Gastrocnemius medialis (tissue), 4 donors: ENCODE data around the gene CARD9. TPM values are rescaled to one million over a fixed set of nuclear protein-coding genes. Genes with fewer than 3 reads are reported as not detected.

ENCODE experiments used
- ATAC-seq, 2 donors: fragments of 150-250 bp; one replicate each; pipeline ENCODE4 v1.9.1; 2016
- DNase-seq, 2 donors: peaks; one replicate each; pipeline ENCODE4 v3.0.0-alpha.2; 2019
- H3K27ac ChIP-seq, 4 donors: fragments of 200-600 bp; sonication (generic); 1 replicate in 1 of 4; 2 replicates in 3 of 4; pipeline ENCODE4 v1.5.1; 2016 to 2018; ENCODE audit warnings: mild to moderate bottlenecking in 2 of 4, moderate library complexity in 1 of 4
- H3K27me3 ChIP-seq, 3 donors: fragments of 200-600 bp; sonication (generic) in 2 of 3; 1 replicate in 1 of 3; 2 replicates in 2 of 3; pipeline versions ENCODE4 v1.5.1 to v1.6.0; 2016 to 2019; ENCODE audit warnings: mild to moderate bottlenecking in 1 of 3, moderate library complexity in 1 of 3
- H3K36me3 ChIP-seq, 2 donors: fragments of 200-600 bp; sonication (generic) in 1 of 2; one replicate each; pipeline ENCODE4 v1.5.1; 2017 to 2018
- H3K4me1 ChIP-seq, 2 donors: fragments of 200-600 bp; sonication (generic) in 1 of 2; one replicate each; pipeline ENCODE4 v1.5.1; 2016 to 2017; ENCODE audit warnings: mild to moderate bottlenecking in 2 of 2
- H3K4me3 ChIP-seq, 4 donors: fragments of 200-600 bp; sonication (generic) in 3 of 4; 1 replicate in 1 of 4; 2 replicates in 3 of 4; pipeline ENCODE4 v1.5.1; 2016 to 2019; ENCODE audit warnings: mild to moderate bottlenecking in 2 of 4
- H3K9me3 ChIP-seq, 3 donors: fragments of 200-600 bp; sonication (generic) in 2 of 3; 1 replicate in 1 of 3; 2 replicates in 2 of 3; pipeline ENCODE4 v1.5.1; 2016 to 2019
- POLR2A ChIP-seq, 2 donors: fragments of 450-650 bp; IDR thresholded peaks; one replicate each; pipeline ENCODE4 v1.6.1; 2017; ENCODE audit warnings: antibody characterized with exemption in 2 of 2, mild to moderate bottlenecking in 2 of 2, moderate library complexity in 2 of 2
- in situ Hi-C, 4 donors: fragments of 200-750 bp; cut with MboI; loops; one replicate each; pipeline versions ENCODE4 v1.15.0 to v1.8.0; 2017; ENCODE audit warnings: low sequenced_read_pairs in 4 of 4
- intact Hi-C: fragments of 100-400 bp; cut with DNase I; formaldehyde crosslinking; loops from one replicate; pipeline ENCODE4 v1.15.1; 2023; ENCODE audit warnings: low total_unique reads
- total RNA-seq, 4 donors: library from RNA; depleted of rRNA; stranded (reverse); fragments of >200 nt; gene quantifications; one replicate each; pipeline versions ENCODE4 v1.1.0 to v1.2.3, GENCODE V29; 2016
- TF ChIP-seq, protein P1 (sequence below), 5 experiments: fragments of 450-650 bp in 3 of 5; fragments of 200-600 bp in 2 of 5; sonication (generic) in 2 of 5; IDR thresholded peaks in 4 of 5; conservative IDR thresholded peaks in 1 of 5; 1 replicate in 4 of 5; 2 replicates in 1 of 5; pipeline ENCODE4 v1.5.1; 2016 to 2019; ENCODE audit warnings: antibody characterized with exemption in 5 of 5, mild to moderate bottlenecking in 3 of 5, moderate library complexity in 3 of 5

Gene CARD9
- total RNA-seq, 4 donors from 2014 or later: 0.34 to 1.2 (median 0.69) TPM

- no peaks in the 10 kb centered on the region for H3K9me3 ChIP-seq
- H3K36me3 ChIP-seq: peaks cover 1 to 56% of the 10 kb centered on the region in 2 donors
- intact Hi-C loops (no loop called here), in situ Hi-C loops (no loop called here)
- no peak overlapping the region for H3K27ac ChIP-seq
- no peaks in the 10 kb centered on the region for H3K4me1 ChIP-seq
- DNase-seq: no peak
- no peaks in the 10 kb centered on the region for H3K27me3 ChIP-seq
- TF ChIP-seq, protein P1, sequence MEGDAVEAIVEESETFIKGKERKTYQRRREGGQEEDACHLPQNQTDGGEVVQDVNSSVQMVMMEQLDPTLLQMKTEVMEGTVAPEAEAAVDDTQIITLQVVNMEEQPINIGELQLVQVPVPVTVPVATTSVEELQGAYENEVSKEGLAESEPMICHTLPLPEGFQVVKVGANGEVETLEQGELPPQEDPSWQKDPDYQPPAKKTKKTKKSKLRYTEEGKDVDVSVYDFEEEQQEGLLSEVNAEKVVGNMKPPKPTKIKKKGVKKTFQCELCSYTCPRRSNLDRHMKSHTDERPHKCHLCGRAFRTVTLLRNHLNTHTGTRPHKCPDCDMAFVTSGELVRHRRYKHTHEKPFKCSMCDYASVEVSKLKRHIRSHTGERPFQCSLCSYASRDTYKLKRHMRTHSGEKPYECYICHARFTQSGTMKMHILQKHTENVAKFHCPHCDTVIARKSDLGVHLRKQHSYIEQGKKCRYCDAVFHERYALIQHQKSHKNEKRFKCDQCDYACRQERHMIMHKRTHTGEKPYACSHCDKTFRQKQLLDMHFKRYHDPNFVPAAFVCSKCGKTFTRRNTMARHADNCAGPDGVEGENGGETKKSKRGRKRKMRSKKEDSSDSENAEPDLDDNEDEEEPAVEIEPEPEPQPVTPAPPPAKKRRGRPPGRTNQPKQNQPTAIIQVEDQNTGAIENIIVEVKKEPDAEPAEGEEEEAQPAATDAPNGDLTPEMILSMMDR (IDR thresholded peaks at IDR 0.05 in 4 of 5, conservative IDR thresholded peaks at IDR 0.05 in 1 of 5): no peak
- no peak for TF ChIP-seq POLR2A (IDR thresholded peaks at IDR 0.05)
- H3K4me3 ChIP-seq: no peak overlapping the region
- ATAC-seq: no peak
Observed at GRCh38 chr9:136379891-136380290, 6.4 kb upstream of the CARD9 start.

DNA sequence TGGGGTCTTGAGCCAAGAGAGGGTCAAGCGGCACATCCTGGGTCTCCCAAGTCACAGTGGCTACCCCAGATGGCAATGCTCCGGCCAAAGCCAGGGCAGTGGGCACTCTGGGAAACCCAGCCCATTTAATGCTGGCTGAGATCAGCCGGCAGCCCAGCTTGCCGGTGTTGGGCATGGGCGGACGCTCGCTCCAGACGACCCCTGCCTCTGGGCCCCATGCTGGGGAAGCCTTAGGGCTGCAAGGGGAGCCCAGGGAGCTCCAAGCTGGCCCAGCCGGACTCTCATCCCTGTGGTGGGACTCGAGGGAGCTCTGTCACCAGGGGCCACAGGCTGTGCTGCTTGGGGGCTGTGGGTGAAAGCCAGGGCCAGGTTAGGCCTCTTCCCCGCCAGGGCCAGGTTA is 5.9 kb upstream of the CARD9 start:
- in situ Hi-C loops (no loop called here), intact Hi-C loops (no loop called here)
- DNase-seq: no peak
- H3K4me1 ChIP-seq: no peaks in the 10 kb centered on the region
- H3K4me3 ChIP-seq: no peak overlapping the region
- no peak overlapping the region for H3K27ac ChIP-seq
- no peaks in the 10 kb centered on the region for H3K27me3 ChIP-seq
- H3K36me3 ChIP-seq: peaks cover 0 to 51% of the 10 kb centered on the region in 2 donors
- no peak for ATAC-seq
- H3K9me3 ChIP-seq: no peaks in the 10 kb centered on the region
- no peak for TF ChIP-seq POLR2A (IDR thresholded peaks at IDR 0.05)
- TF ChIP-seq, protein P1 (IDR thresholded peaks at IDR 0.05 in 4 of 5, conservative IDR thresholded peaks at IDR 0.05 in 1 of 5): no peak

GRCh38 chr9:136379003-136379287 is 5.5 kb upstream of the CARD9 start:
- no peak for ATAC-seq
- peaks cover 0 to 46% of the 10 kb centered on the region in 2 donors for H3K36me3 ChIP-seq
- H3K27ac ChIP-seq: no peak overlapping the region
- TF ChIP-seq POLR2A (IDR thresholded peaks at IDR 0.05): no peak
- TF ChIP-seq, protein P1 (IDR thresholded peaks at IDR 0.05 in 4 of 5, conservative IDR thresholded peaks at IDR 0.05 in 1 of 5): no peak
- H3K9me3 ChIP-seq: no peaks in the 10 kb centered on the region
- no peak for DNase-seq
- H3K4me3 ChIP-seq: no peak overlapping the region
- intact Hi-C loops: no loop called here
- in situ Hi-C loops: no loop called here
- no peaks in the 10 kb centered on the region for H3K4me1 ChIP-seq
- H3K27me3 ChIP-seq: no peaks in the 10 kb centered on the region

DNA sequence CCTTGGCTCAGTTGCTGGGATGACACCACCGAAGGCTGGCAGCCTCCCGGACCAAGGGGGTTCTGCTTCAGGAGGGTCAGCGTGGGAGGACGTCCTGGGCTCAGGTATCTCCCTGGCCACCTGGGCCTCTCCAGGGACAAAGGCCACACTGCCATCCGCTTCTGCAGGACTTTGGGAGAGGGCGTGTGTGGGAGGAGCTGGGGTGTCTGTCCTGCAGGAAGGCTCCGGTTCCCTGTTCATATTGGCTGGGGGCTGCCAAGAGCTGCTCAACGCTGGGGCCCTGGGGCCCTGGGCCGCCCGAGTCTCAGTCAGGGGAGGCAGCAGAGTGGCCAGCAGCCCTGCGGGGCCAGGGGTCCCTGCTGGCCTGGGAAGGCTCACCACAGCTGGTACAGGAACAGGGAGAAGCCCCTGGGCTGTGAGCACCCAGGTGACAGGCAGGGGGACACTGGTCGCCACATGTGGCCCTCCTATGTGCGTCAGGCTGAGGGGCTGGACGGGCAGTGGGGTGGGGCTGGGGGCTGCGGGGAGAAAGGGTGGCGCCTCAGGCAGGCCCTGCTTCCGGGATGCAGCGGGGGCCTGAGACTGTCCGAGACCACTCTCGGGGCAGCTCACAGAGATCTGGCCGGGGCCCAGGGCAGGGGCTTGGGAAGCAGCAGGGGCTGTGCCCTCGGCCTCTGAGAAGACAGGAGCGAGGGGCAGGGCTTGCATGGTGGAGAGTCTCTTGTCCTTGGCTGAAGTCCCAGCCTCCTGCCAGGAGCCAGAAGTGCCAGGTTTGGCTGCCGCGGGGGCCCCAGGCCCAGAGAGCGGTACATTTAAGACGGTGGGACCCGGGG is 4.9 kb upstream of the CARD9 start:
- no peak for TF ChIP-seq POLR2A (IDR thresholded peaks at IDR 0.05)
- TF ChIP-seq, protein P1 (IDR thresholded peaks at IDR 0.05 in 4 of 5, conservative IDR thresholded peaks at IDR 0.05 in 1 of 5): no peak
- no peak for ATAC-seq
- Histone ChIP-seq H3K27me3 (no peaks in the 10 kb centered on the region), H3K36me3 (peaks cover 0 to 44% of the 10 kb centered on the region in 2 donors), H3K4me1 (no peaks in the 10 kb centered on the region), H3K9me3 (no peaks in the 10 kb centered on the region), H3K27ac (no peak overlapping the region), H3K4me3 (no peak overlapping the region)
- in situ Hi-C loops (no loop called here), intact Hi-C loops (no loop called here)
- no peak for DNase-seq
